Body of pancreas (tissue), 4 donors: ENCODE measurements around the gene PXDN.

ENCODE experiments used
- POLR2A ChIP-seq, 3 donors: fragments of 450-650 bp; IDR thresholded peaks; one replicate each; pipeline ENCODE4 v1.6.1; 2016; ENCODE audit warnings: antibody characterized with exemption in 3 of 3, mild to moderate bottlenecking in 2 of 3
- TF ChIP-seq, protein P1 (sequence below), 7 experiments: fragments of 450-650 bp in 4 of 7; fragments of 200-600 bp in 3 of 7; sonication (generic) in 3 of 7; IDR thresholded peaks; one replicate each; pipeline ENCODE4 v1.5.1; 2016 to 2019; ENCODE audit warnings: antibody characterized with exemption in 7 of 7

- TF ChIP-seq, protein P1, sequence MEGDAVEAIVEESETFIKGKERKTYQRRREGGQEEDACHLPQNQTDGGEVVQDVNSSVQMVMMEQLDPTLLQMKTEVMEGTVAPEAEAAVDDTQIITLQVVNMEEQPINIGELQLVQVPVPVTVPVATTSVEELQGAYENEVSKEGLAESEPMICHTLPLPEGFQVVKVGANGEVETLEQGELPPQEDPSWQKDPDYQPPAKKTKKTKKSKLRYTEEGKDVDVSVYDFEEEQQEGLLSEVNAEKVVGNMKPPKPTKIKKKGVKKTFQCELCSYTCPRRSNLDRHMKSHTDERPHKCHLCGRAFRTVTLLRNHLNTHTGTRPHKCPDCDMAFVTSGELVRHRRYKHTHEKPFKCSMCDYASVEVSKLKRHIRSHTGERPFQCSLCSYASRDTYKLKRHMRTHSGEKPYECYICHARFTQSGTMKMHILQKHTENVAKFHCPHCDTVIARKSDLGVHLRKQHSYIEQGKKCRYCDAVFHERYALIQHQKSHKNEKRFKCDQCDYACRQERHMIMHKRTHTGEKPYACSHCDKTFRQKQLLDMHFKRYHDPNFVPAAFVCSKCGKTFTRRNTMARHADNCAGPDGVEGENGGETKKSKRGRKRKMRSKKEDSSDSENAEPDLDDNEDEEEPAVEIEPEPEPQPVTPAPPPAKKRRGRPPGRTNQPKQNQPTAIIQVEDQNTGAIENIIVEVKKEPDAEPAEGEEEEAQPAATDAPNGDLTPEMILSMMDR (IDR thresholded peaks at IDR 0.05) = no peak
- TF ChIP-seq POLR2A (IDR thresholded peaks at IDR 0.05) = no peak
Measured at GRCh38 chr2:1632510-1632909, 111.8 kb downstream of the PXDN start.
